ENCODE results near the gene NQO2.
A peak's percentile ranks its signal among the peaks of the same experiment; 100 is the strongest.
"Not testable (repeated sequence)": the region's sequence is repeated elsewhere in the genome, so short reads cannot be mapped to it uniquely, and the experiment has no call there.

The NQO2 gene

DNA sequence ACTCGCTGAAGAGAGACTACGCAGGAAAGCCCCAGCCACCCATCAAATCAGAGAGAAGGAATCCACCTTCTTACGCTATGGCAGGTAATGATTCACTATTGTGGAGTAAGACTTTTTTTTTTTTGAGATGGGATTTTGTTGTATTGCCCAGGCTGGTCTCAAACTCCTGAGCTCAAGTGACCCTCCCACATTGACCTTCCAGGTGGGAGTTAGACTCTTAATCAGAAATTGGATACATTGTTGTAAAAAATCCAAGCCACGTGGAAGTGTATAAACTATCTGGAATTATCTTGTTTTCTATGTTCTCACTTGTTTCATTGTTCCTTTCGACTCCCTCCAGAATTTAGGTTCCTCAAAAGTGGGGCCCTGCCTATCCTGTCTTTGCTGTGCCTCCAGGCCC is 6.8 kb downstream of the NQO2 start:
- Mint-ChIP-seq H3K27ac (no peak overlapping the region), H3K4me3 (no peak overlapping the region), H3K4me1 (ENCODE audit: low read depth) (peaks cover 32% of the 10 kb centered on the region), H3K27me3 (no peaks in the 10 kb centered on the region), H3K9me3 (peaks cover 17% of the 10 kb centered on the region), H3K36me3 (ENCODE audit: low read depth) (peaks cover 97% of the 10 kb centered on the region)
- intact Hi-C loops (cut with micrococcal nuclease), result no loop called here

DNA sequence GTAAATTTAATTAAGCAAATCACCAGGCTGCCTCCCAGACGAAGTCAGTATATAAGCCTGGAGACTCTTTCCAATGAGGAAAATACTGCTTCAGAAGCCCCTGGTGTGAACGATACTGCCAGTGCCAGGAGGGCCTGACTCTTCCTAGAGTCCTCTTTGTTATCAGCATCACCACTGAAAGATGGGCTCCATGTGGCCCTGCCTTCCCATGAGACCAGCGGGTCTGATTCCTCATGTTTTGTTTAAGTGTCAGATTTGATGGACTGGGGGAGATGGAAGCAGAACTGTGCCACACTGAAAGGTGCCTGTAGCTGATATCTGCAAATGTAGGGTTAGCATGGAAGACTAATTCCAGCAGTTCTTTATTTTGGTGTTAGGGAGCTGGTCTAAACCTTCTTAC is 7.9 kb downstream of the NQO2 start:
- peaks cover 27% of the 10 kb centered on the region for H3K9me3 Mint-ChIP-seq
- no peaks in the 10 kb centered on the region for H3K27me3 Mint-ChIP-seq
- peaks cover 99% of the 10 kb centered on the region for H3K36me3 Mint-ChIP-seq (ENCODE audit: low read depth)
- no peak overlapping the region for H3K4me3 Mint-ChIP-seq
- intact Hi-C loops (cut with micrococcal nuclease), result no loop called here
- H3K4me1 Mint-ChIP-seq (ENCODE audit: low read depth), result peaks cover 22% of the 10 kb centered on the region
- H3K27ac Mint-ChIP-seq, result no peak overlapping the region

DNA sequence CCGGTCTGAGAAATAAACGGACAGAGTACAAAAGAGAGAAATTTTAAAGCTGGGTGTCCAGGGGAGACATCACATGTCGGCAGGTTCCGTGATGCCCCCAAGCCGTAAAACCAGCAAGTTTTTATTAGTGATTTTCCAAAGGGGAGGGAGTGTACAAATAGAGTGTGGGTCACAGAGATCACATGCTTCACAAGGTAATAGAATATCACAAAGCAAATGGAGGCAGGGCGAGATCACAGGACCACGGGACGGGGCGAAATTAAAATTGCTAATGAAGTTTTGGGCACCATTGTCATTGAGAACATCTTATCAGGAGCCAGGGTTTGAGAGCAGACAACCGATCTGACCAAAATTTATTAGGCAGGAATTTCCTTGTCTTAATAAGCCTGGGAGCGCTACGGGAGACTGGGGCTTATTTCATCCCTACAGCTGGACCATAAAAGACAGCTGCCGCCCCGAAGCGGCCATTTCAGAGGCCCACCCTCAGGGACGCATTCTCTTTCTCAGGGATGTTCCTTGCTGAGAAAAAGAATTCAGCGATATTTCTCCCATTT is 9.1 kb downstream of the NQO2 start:
- Mint-ChIP-seq H3K9me3 (peaks cover 27% of the 10 kb centered on the region), H3K36me3 (ENCODE audit: low read depth) (peaks cover 97% of the 10 kb centered on the region), H3K4me1 (ENCODE audit: low read depth) (peaks cover 24% of the 10 kb centered on the region)
- intact Hi-C loops (cut with micrococcal nuclease); H3K27me3 Mint-ChIP-seq; H3K4me3 Mint-ChIP-seq; H3K27ac Mint-ChIP-seq: not testable (repeated sequence)

DNA sequence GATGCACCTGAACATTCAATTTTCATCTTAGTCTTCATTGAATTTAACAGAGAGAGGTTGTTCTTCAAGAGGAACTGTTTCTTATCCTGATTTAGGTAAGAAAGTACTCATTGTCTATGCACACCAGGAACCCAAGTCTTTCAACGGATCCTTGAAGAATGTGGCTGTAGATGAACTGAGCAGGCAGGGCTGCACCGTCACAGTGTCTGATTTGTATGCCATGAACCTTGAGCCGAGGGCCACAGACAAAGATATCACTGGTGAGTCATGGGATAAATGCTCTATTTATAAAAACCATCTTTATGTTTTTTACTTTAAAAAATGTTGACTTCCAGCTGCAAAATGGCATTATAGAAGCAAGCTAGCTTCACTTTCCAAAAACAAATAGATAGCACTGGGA is 10.2 kb downstream of the NQO2 start:
- Mint-ChIP-seq H3K9me3 (peaks cover 27% of the 10 kb centered on the region), H3K27ac (no peak overlapping the region), H3K36me3 (ENCODE audit: low read depth) (peaks cover 97% of the 10 kb centered on the region), H3K4me1 (ENCODE audit: low read depth) (peaks cover 23% of the 10 kb centered on the region), H3K27me3 (no peaks in the 10 kb centered on the region), H3K4me3 (no peak overlapping the region)
- intact Hi-C loops (cut with micrococcal nuclease), result no loop called here

DNA sequence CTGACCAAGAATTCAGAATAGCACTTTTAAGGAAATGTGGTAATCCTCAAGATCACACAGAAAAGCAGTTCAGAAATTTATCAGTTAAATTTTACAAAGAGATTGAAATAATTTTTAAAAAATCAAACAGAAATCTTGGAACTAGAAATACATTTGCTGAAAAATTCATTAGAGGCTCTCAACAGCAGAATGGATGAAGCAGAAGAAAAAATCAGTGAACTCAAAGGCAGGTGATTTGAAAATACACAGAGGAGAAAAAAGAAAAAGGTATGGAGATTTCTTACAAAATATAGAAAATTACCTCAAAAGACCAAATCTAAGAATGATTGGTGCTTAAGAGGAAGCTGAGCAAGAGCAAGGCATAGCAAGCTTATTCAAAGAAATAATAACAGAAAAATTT is 11.5 kb downstream of the NQO2 start:
- H3K9me3 Mint-ChIP-seq, result peaks cover 27% of the 10 kb centered on the region
- H3K27me3 Mint-ChIP-seq, result no peaks in the 10 kb centered on the region
- H3K4me1 Mint-ChIP-seq (ENCODE audit: low read depth), result peaks cover 20% of the 10 kb centered on the region
- H3K36me3 Mint-ChIP-seq (ENCODE audit: low read depth), result peaks cover 97% of the 10 kb centered on the region
- no peak overlapping the region for H3K27ac Mint-ChIP-seq
- no peak overlapping the region for H3K4me3 Mint-ChIP-seq
- intact Hi-C loops (cut with micrococcal nuclease), result no loop called here

DNA sequence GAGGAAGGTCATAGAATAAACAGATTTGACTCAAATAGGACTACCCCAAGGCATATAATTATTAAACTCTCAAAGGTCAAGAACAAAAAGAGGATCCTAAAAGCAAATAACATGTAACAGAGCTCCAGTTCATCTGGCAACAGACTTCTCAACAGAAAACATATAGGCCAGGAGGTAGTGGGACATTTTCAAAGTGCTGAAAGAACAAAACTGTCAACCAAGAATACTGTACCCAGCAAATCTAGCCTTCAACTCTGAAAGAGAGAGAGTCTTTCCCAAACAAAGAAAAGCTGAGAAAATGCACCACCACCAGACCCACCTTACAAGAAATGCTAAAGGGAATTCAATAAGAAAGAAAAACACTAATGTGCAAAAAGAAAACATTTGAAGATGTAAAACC is 11.9 kb downstream of the NQO2 start:
- Mint-ChIP-seq H3K27ac (no peak overlapping the region), H3K9me3 (peaks cover 27% of the 10 kb centered on the region), H3K36me3 (ENCODE audit: low read depth) (peaks cover 97% of the 10 kb centered on the region), H3K4me3 (no peak overlapping the region), H3K27me3 (no peaks in the 10 kb centered on the region), H3K4me1 (ENCODE audit: low read depth) (peaks cover 16% of the 10 kb centered on the region)
- intact Hi-C loops (cut with micrococcal nuclease), result no loop called here

DNA sequence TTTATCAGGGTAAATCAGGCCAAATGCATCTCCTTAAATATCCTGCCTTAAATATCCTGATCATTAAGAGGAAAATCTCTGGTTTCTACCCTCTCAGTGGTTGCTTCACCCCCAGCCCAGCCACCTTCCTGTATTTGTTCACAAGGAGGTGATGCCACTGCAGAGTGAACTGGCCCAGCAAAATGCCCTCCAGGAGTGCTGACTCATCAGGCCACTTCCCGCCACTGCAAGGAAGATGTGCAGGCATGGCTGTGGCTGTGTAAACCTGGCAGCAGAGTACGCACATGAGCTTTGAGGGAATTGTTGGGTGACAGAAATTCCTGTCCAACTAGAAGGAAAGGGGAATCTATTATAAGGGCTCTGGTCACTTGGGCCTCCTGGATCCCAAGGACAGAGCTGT is 13.8 kb downstream of the NQO2 start:
- Mint-ChIP-seq H3K27me3 (no peaks in the 10 kb centered on the region), H3K27ac (peak overlapping the region; percentile 27), H3K9me3 (peaks cover 27% of the 10 kb centered on the region), H3K4me3 (no peak overlapping the region), H3K36me3 (ENCODE audit: low read depth) (peaks cover 97% of the 10 kb centered on the region), H3K4me1 (ENCODE audit: low read depth) (peaks cover 26% of the 10 kb centered on the region)
- intact Hi-C loops (cut with micrococcal nuclease), result no loop called here

DNA sequence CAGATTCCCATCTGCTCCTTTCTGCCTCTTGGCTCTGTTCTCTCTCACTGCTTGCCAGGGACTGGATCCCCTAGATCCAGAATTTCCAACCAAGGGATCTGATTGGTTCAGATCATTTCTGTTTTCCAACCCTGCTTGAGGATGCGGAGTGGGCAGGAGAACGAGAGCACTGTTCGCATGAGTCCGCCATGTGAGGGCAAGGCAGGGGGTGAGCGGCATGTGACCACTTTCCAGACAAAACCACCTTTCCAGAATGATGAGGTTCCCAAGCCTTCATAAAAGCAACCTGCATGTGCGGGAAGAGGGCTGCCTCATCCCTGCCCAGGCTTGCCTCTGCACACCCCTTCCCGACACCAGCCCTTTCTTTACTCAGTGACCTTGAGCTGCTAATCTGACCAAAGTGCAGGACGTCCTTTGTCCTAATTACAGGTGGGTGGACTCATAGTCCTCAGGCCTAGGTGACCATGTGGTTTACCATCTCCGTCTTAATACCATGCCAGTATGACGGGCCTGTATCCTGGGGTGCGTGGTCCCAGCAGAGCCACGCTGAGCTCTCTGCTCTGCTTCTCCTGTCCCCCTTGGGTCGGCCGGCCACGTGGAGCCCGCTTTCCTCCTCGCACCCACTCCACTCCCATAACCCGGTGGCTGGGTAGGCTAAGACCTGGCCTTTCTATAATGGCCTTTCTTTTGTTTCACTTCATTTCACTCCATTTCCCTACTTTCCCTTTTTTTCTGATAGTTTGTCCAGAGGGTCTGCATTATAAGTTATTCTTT is 14.4 kb downstream of the NQO2 start:
- peaks cover 94% of the 10 kb centered on the region for H3K36me3 Mint-ChIP-seq (ENCODE audit: low read depth)
- H3K27ac Mint-ChIP-seq, result no peak overlapping the region
- no peak overlapping the region for H3K4me3 Mint-ChIP-seq
- peaks cover 27% of the 10 kb centered on the region for H3K9me3 Mint-ChIP-seq
- intact Hi-C loops (cut with micrococcal nuclease), result no loop called here
- peaks cover 29% of the 10 kb centered on the region for H3K4me1 Mint-ChIP-seq (ENCODE audit: low read depth)
- no peaks in the 10 kb centered on the region for H3K27me3 Mint-ChIP-seq

DNA sequence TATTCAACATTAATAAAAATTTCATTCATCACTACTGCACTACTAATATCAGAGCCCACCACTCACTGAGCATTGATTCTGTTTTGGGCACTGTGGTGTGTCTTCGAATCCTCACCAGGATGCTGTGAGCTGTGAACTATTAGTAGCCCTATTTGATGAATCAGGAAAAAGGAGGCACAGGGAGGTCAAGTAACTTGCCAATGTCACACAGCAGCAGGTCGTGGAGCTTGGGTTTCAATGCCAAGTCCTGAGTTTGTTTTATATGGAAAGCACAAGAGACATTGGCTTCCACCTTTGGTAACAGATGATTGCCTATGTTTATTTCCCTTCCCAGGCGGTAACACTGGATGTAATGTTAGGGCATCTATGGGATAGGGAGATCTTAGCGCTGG is 15.0 kb downstream of the NQO2 start:
- H3K4me3 Mint-ChIP-seq, result no peak overlapping the region
- H3K4me1 Mint-ChIP-seq (ENCODE audit: low read depth), result peaks cover 35% of the 10 kb centered on the region
- intact Hi-C loops (cut with micrococcal nuclease), result no loop called here
- peaks cover 27% of the 10 kb centered on the region for H3K9me3 Mint-ChIP-seq
- no peak overlapping the region for H3K27ac Mint-ChIP-seq
- H3K27me3 Mint-ChIP-seq, result no peaks in the 10 kb centered on the region
- peaks cover 93% of the 10 kb centered on the region for H3K36me3 Mint-ChIP-seq (ENCODE audit: low read depth)

DNA sequence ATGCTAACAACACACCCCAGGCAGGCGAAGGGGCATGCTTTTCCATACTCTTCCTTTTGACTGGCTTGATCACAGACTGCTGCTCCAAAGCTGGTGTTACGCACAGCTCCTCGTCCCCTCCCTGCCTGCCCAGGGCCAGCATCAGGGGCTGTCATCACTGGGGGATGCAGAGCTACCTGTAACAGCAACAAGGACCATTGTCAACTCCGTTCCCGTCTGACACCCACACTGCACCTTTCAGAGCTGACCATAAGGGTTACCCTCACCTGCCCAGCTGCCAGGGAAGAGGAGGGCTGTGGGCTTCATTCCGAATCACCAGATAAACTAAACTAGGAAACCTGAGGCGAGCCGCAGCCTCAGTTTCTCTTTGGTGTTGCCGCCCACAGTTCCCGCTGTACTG is 15.4 kb downstream of the NQO2 start:
- H3K9me3 Mint-ChIP-seq, result peaks cover 23% of the 10 kb centered on the region
- intact Hi-C loops (cut with micrococcal nuclease), result no loop called here
- H3K4me3 Mint-ChIP-seq, result no peak overlapping the region
- no peak overlapping the region for H3K27ac Mint-ChIP-seq
- peaks cover 93% of the 10 kb centered on the region for H3K36me3 Mint-ChIP-seq (ENCODE audit: low read depth)
- no peaks in the 10 kb centered on the region for H3K27me3 Mint-ChIP-seq
- peaks cover 39% of the 10 kb centered on the region for H3K4me1 Mint-ChIP-seq (ENCODE audit: low read depth)

DNA sequence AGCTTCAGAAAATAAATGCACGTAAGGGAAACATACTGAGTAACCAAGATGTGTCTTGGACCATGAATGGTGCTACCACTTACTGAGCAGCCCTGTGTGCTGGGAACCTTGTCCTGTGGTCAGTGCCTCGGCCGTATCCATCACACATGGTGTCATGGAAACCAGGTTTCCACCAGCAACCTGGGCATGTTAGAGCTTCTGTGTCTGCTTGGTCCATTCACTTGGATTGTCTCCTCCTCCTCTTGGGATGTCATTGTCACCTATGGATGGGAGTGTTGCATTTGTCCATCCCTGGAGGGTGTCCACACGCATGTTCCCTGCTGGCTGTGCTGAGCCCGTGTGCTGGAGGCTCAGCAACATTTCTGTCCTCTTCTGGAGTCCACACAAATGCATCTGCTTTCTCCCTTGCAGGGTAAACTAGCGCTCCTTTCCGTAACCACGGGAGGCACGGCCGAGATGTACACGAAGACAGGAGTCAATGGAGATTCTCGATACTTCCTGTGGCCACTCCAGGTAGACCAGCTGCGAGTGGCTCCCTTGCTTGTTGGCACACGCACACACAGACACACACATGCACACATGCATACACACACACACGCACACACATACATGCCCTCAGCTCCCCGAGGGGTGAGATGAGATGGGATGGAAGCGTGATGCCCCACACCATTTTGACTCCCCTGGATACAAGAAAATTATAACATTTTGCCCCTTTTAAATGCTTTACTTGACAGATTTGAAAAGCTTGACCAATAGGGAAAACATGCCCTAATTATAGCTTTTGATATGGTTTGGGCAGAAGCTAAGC is 17.0 kb downstream of the NQO2 start:
- peaks cover 8% of the 10 kb centered on the region for H3K9me3 Mint-ChIP-seq
- H3K36me3 Mint-ChIP-seq (ENCODE audit: low read depth), result peaks cover 91% of the 10 kb centered on the region
- H3K4me1 Mint-ChIP-seq (ENCODE audit: low read depth), result peaks cover 44% of the 10 kb centered on the region
- no peaks in the 10 kb centered on the region for H3K27me3 Mint-ChIP-seq
- H3K27ac Mint-ChIP-seq, result no peak overlapping the region
- intact Hi-C loops (cut with micrococcal nuclease), result no loop called here
- H3K4me3 Mint-ChIP-seq, result no peak overlapping the region

DNA sequence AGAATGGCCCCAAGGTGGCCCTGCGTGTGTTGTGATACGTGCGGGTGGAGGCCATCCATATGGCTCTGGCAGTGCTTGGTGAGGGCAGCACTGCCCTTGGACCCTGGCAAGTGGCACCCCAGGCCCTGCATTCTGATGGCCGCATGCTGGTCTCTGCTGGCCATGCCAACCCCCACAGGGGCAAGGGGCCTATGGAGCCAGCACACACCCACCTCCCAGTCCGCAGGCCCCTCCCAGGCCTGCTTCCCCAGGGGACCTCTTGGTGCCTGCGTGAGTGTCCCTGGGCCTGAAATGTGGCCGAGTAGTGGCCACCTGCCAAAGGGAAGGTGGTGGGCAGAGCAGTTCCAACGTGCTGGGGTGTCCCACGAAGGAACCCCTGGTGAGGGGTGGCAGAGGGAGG is 17.6 kb downstream of the NQO2 start:
- Mint-ChIP-seq H3K27me3 (no peaks in the 10 kb centered on the region), H3K4me1 (ENCODE audit: low read depth) (peaks cover 44% of the 10 kb centered on the region), H3K9me3 (peaks cover 1% of the 10 kb centered on the region), H3K36me3 (ENCODE audit: low read depth) (peaks cover 91% of the 10 kb centered on the region), H3K4me3 (no peak overlapping the region), H3K27ac (no peak overlapping the region)
- intact Hi-C loops (cut with micrococcal nuclease), result no loop called here

DNA sequence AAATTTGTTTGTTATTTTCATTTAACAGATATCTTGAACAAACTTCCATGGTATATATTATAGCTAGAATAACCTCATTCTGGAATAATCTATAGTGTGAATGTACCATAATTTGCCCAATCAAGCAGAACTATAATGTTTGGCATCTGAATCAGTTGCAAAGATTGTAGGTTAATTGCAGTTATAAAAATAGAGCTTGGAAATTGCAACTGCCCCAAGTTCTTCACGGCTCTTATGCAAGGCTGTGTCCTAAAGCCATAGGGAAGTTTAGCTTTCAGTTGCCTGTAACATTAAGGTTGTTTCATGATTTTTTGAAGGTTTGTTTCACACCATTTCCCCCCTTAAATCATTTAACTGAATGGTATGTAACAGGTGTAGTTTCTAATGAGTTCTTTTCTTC is 19.4 kb downstream of the NQO2 start:
- Mint-ChIP-seq H3K27me3 (no peaks in the 10 kb centered on the region), H3K4me3 (peak overlapping the region; percentile 44), H3K27ac (peak overlapping the region; percentile 7), H3K4me1 (ENCODE audit: low read depth) (peaks cover 42% of the 10 kb centered on the region), H3K9me3 (no peaks in the 10 kb centered on the region), H3K36me3 (ENCODE audit: low read depth) (peaks cover 92% of the 10 kb centered on the region)
- intact Hi-C loops (cut with micrococcal nuclease), result no loop called here

DNA sequence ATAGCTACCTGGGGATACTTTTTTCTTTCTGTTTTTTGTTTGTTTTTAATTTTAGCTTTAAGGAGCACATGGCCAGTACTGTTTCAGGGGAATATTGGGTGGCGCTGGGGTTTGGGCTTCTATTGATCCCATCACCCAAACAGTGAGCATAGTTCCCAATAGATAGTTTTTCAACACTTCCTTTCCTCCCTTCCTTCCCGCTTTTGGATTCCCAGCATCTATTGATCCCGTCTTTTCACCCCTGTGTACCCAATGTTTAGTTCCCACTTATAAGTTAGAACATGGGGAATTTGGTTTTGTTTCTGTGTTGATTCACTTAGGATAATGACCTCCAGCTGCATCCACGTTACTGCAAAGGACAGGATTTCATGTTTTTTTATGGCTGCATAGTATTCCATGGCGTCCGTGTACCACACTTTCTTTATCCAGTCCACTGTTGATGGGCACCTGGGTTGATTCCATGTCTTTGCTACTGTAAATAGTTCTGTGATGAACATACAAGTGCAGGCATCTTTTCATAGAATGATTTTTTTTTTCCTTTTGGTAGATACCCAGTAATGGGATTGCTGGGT is 20.1 kb downstream of the NQO2 start:
- Mint-ChIP-seq H3K9me3 (no peaks in the 10 kb centered on the region), H3K27ac (peak overlapping the region; percentile 7), H3K27me3 (no peaks in the 10 kb centered on the region), H3K4me3 (peak overlapping the region; percentile 24), H3K4me1 (ENCODE audit: low read depth) (peaks cover 46% of the 10 kb centered on the region), H3K36me3 (ENCODE audit: low read depth) (peaks cover 84% of the 10 kb centered on the region)
- intact Hi-C loops (cut with micrococcal nuclease), result no loop called here

All from dendritic cell treated with granulocyte-macrophage colony-stimulating factor and Interleukin-4, amounts not matched to agents 40 ng/mL and 50 ng/mL, for 4 days (primary cell).